HEK293 (cell line): ENCODE measurements around the gene SLC22A13.

Experiments
- CTCF ChIA-PET: fragments of 350-600 bp; formaldehyde crosslinking; extraction: SDS; loops from one replicate; lab custom pipeline; 2021; ENCODE audit warnings: antibody characterized with exemption; lab: Yijun Ruan, JAX
- POLR2A ChIA-PET: fragments of 300-600 bp; formaldehyde crosslinking; extraction: SDS; loops from one replicate; lab custom pipeline; 2020; ENCODE audit warnings: antibody characterized with exemption, inconsistent platforms; lab: Yijun Ruan, JAX
- H3K27ac ChIP-seq: fragments of 200-500 bp; sonication (Bioruptor generic); 2 replicates; pipeline ENCODE4 v1.5.1; 2014; ENCODE audit warnings: low read depth, low read length, control low read depth, inconsistent platforms; ENCODE audit errors: extremely low read depth
- H3K36me3 ChIP-seq, 2 experiments: fragments of 200-500 bp in 1 of 2; sonication (Bioruptor generic) in 1 of 2; 1 replicate in 1 of 2; 2 replicates in 1 of 2; pipeline ENCODE4 v1.5.1; 2014 to 2017; ENCODE audit warnings: inconsistent platforms in 2 of 2, low read length in 2 of 2; ENCODE audit not compliant: control insufficient read depth in 2 of 2, insufficient read depth in 1 of 2
- H3K4me1 ChIP-seq: fragments of 200-500 bp; sonication (Bioruptor generic); 2 replicates; pipeline ENCODE4 v1.5.1; 2014; ENCODE audit warnings: mild to moderate bottlenecking, low read length, inconsistent platforms; ENCODE audit not compliant: control insufficient read depth, insufficient read depth
- H3K4me3 ChIP-seq: 2 replicates; pipeline ENCODE4 v1.5.1; 2011; ENCODE audit warnings: low read depth, mild to moderate bottlenecking, control low read depth, low read length, moderate library complexity
- H3K9me3 ChIP-seq: fragments of 200-500 bp; sonication (Bioruptor generic); 2 replicates; pipeline ENCODE4 v1.5.1; 2014; ENCODE audit warnings: low read depth, low read length, inconsistent platforms; ENCODE audit not compliant: control insufficient read depth, insufficient read depth
- BCL11B ChIP-seq: fragments of 450-650 bp; formaldehyde crosslinking; IDR thresholded peaks from 2 replicates; pipeline ENCODE4 v1.5.1; 2016; ENCODE audit warnings: low read depth, missing biosample characterization, missing genetic modification characterization
- GLI4 ChIP-seq: fragments of 450-650 bp; formaldehyde crosslinking; IDR thresholded peaks from 2 replicates; pipeline ENCODE4 v1.5.1; 2016; ENCODE audit warnings: missing biosample characterization, missing genetic modification characterization
- GLIS1 ChIP-seq: fragments of 450-650 bp; formaldehyde crosslinking; IDR thresholded peaks from 2 replicates; pipeline ENCODE4 v1.5.1; 2016; ENCODE audit warnings: missing biosample characterization, missing genetic modification characterization
- MEIS1 ChIP-seq: sonication (generic); formaldehyde crosslinking; IDR thresholded peaks from 2 replicates; pipeline ENCODE4 v1.8.1; 2022; ENCODE audit warnings: missing genetic modification reagents, mild to moderate bottlenecking, borderline replicate concordance
- SP3 ChIP-seq: fragments of 450-650 bp; formaldehyde crosslinking; IDR thresholded peaks from 2 replicates; pipeline ENCODE4 v1.5.1; 2016; ENCODE audit warnings: missing biosample characterization, missing genetic modification characterization
- WT1 ChIP-seq: fragments of 450-650 bp; formaldehyde crosslinking; IDR thresholded peaks from 2 replicates; pipeline ENCODE4 v1.5.1; 2016; ENCODE audit warnings: missing biosample characterization, missing genetic modification characterization
- ZBTB1 ChIP-seq: fragments of 450-650 bp; formaldehyde crosslinking; IDR thresholded peaks from 2 replicates; pipeline ENCODE4 v1.5.1; 2016; ENCODE audit warnings: missing biosample characterization, missing genetic modification characterization
- ZNF146 ChIP-seq: fragments of 450-650 bp; formaldehyde crosslinking; IDR thresholded peaks from 2 replicates; pipeline ENCODE4 v1.5.1; 2016; ENCODE audit warnings: missing biosample characterization, missing genetic modification characterization
- ZNF211 ChIP-seq: fragments of 450-650 bp; formaldehyde crosslinking; IDR thresholded peaks from 2 replicates; pipeline ENCODE4 v1.5.1; 2016; ENCODE audit warnings: low read depth, missing biosample characterization, missing genetic modification characterization
- ZNF416 ChIP-seq: fragments of 450-650 bp; formaldehyde crosslinking; IDR thresholded peaks from 2 replicates; pipeline ENCODE4 v1.5.1; 2016; ENCODE audit warnings: missing biosample characterization, missing genetic modification characterization
- ZNF571 ChIP-seq: fragments of 450-650 bp; formaldehyde crosslinking; IDR thresholded peaks from 2 replicates; pipeline ENCODE4 v1.5.0; 2017; ENCODE audit warnings: missing biosample characterization, missing genetic modification characterization
- ZNF600 ChIP-seq: fragments of 450-650 bp; formaldehyde crosslinking; IDR thresholded peaks from 2 replicates; pipeline ENCODE4 v1.5.1; 2016; ENCODE audit warnings: missing biosample characterization, missing genetic modification characterization
- ZNF621 ChIP-seq: fragments of 450-650 bp; formaldehyde crosslinking; IDR thresholded peaks from 2 replicates; pipeline ENCODE4 v1.5.1; 2017; ENCODE audit warnings: missing biosample characterization, missing genetic modification characterization
- ZNF76 ChIP-seq: fragments of 450-650 bp; formaldehyde crosslinking; IDR thresholded peaks from 2 replicates; pipeline ENCODE4; 2016; ENCODE audit warnings: low read depth, missing biosample characterization, missing genetic modification characterization, borderline replicate concordance
- ZNF791 ChIP-seq: fragments of 450-650 bp; formaldehyde crosslinking; IDR thresholded peaks from 2 replicates; pipeline ENCODE4 v1.5.1; 2016; ENCODE audit warnings: missing biosample characterization, missing genetic modification characterization
- TF ChIP-seq, protein P1 (sequence below): IDR thresholded peaks from 2 replicates; pipeline ENCODE4 v1.6.1; 2011; ENCODE audit warnings: mild to moderate bottlenecking, low read depth, low read length, borderline replicate concordance
- TF ChIP-seq, protein P2 (sequence below): fragments of 450-650 bp; formaldehyde crosslinking; IDR thresholded peaks from 2 replicates; pipeline ENCODE4 v1.5.1; 2016; ENCODE audit warnings: missing biosample characterization, missing genetic modification characterization
- TF ChIP-seq, protein P3 (sequence below): fragments of 450-650 bp; formaldehyde crosslinking; IDR thresholded peaks from 2 replicates; pipeline ENCODE4 v1.5.1; 2016; ENCODE audit warnings: missing biosample characterization, missing genetic modification characterization, borderline replicate concordance
- TF ChIP-seq, protein P4 (sequence below): fragments of 450-650 bp; formaldehyde crosslinking; IDR thresholded peaks from 2 replicates; pipeline ENCODE4 v1.5.1; 2016; ENCODE audit warnings: missing biosample characterization, missing genetic modification characterization
- TF ChIP-seq, protein P5 (sequence below): fragments of 450-650 bp; formaldehyde crosslinking; IDR thresholded peaks from 2 replicates; pipeline ENCODE4 v1.5.1; 2016; ENCODE audit warnings: missing biosample characterization, missing genetic modification characterization

Gene SLC22A13

DNA sequence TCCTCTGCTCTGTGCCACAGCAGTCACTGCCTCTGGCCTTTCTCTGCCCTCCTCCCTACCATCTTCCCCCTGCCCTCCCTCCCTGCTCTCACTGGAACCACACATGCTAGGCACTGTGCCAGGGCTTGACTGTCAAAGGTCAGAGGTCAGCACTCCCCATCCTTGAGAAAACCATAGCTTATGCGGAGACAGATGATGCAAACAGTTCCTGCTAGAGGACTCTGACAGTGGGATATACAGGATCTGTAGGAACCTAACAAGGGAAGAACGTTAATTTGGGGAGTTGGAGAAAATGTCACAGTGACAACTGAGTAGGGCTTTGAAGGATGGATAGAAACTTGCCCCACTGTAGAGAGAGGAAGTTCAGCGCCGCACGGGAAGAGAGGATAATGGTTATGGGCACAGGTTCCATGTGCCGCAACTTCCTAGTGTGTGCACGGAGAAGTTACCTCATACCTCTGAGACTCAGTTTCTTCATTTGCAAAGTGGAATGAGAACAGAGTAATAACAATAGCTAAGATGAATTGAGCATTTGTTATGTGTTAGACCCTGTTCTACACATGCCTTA, 51.7 kb downstream of the SLC22A13 start:
- no peak for TF ChIP-seq WT1 (tag by site-specific recombination)
- TF ChIP-seq, protein P1, sequence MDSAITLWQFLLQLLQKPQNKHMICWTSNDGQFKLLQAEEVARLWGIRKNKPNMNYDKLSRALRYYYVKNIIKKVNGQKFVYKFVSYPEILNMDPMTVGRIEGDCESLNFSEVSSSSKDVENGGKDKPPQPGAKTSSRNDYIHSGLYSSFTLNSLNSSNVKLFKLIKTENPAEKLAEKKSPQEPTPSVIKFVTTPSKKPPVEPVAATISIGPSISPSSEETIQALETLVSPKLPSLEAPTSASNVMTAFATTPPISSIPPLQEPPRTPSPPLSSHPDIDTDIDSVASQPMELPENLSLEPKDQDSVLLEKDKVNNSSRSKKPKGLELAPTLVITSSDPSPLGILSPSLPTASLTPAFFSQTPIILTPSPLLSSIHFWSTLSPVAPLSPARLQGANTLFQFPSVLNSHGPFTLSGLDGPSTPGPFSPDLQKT: no peak
- TF ChIP-seq SP3 (tag by site-specific recombination): no peak
- TF ChIP-seq ZNF76 (tag by site-specific recombination): no peak
- TF ChIP-seq ZNF146 (tag by site-specific recombination): no peak
- TF ChIP-seq ZNF416 (tag by site-specific recombination): no peak
- no peak for TF ChIP-seq ZNF211 (tag by site-specific recombination)
- TF ChIP-seq, protein P2, sequence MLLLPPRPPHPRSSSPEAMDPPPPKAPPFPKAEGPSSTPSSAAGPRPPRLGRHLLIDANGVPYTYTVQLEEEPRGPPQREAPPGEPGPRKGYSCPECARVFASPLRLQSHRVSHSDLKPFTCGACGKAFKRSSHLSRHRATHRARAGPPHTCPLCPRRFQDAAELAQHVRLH: no peak
- TF ChIP-seq ZBTB1 (tag by site-specific recombination): no peak
- no peak for TF ChIP-seq ZNF791 (tag by site-specific recombination)
- TF ChIP-seq ZNF571 (tag by site-specific recombination): no peak
- TF ChIP-seq, protein P3, sequence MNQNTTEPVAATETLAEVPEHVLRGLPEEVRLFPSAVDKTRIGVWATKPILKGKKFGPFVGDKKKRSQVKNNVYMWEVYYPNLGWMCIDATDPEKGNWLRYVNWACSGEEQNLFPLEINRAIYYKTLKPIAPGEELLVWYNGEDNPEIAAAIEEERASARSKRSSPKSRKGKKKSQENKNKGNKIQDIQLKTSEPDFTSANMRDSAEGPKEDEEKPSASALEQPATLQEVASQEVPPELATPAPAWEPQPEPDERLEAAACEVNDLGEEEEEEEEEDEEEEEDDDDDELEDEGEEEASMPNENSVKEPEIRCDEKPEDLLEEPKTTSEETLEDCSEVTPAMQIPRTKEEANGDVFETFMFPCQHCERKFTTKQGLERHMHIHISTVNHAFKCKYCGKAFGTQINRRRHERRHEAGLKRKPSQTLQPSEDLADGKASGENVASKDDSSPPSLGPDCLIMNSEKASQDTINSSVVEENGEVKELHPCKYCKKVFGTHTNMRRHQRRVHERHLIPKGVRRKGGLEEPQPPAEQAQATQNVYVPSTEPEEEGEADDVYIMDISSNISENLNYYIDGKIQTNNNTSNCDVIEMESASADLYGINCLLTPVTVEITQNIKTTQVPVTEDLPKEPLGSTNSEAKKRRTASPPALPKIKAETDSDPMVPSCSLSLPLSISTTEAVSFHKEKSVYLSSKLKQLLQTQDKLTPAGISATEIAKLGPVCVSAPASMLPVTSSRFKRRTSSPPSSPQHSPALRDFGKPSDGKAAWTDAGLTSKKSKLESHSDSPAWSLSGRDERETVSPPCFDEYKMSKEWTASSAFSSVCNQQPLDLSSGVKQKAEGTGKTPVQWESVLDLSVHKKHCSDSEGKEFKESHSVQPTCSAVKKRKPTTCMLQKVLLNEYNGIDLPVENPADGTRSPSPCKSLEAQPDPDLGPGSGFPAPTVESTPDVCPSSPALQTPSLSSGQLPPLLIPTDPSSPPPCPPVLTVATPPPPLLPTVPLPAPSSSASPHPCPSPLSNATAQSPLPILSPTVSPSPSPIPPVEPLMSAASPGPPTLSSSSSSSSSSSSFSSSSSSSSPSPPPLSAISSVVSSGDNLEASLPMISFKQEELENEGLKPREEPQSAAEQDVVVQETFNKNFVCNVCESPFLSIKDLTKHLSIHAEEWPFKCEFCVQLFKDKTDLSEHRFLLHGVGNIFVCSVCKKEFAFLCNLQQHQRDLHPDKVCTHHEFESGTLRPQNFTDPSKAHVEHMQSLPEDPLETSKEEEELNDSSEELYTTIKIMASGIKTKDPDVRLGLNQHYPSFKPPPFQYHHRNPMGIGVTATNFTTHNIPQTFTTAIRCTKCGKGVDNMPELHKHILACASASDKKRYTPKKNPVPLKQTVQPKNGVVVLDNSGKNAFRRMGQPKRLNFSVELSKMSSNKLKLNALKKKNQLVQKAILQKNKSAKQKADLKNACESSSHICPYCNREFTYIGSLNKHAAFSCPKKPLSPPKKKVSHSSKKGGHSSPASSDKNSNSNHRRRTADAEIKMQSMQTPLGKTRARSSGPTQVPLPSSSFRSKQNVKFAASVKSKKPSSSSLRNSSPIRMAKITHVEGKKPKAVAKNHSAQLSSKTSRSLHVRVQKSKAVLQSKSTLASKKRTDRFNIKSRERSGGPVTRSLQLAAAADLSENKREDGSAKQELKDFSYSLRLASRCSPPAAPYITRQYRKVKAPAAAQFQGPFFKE (tag by site-specific recombination): no peak
- TF ChIP-seq, all 188 proteins: peak for 0
- ChIA-PET CTCF (no interaction called here), POLR2A (no interaction called here)
- Histone ChIP-seq H3K27ac (no peak overlapping the region), H3K9me3 (no peaks in the 10 kb centered on the region), H3K4me1 (no peaks in the 10 kb centered on the region), H3K4me3 (no peak overlapping the region), H3K36me3 (no peaks in the 10 kb centered on the region)

DNA sequence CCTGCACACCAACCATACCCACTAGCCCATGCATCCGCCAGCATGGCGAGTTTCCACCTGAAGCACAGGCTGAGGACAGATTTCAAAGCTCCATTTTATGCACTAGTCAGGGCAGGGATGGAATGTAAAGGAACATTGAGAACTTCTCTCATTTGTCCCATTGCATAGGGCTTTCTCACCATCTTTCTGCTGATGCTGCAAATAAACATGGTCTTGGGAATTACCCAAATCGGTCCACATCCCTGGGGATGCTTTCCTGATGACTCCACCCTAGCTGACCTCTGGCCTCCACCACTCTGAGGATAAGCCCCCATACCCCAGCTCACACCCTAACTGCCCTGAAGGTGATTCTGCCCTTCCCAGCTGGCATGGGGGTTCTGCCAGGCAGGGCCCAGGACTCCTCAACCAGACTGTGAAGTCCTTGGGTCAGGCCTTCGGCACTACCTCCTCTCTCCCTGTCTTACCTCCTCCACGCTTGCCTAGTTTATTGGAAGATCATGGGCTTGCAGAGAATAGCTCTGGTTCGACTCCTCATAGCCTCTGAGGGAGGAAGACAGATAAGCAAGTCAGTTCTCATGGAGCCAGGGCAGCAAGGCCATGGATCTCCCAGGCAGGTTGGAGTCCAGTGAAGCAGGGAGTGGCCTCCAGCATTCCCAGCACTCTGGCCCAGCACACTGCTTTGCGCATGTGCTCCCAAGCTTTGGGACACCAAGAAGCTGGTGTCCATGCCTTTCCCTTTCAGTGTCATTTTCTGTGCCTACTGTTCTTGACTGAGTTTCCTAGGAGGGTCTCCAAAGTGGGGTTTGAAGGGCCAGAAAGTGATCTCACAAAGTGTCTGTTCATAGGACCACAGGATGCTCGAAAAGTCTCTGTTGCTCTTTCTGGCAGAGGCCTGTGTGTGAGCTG, 53.4 kb downstream of the SLC22A13 start:
- Histone ChIP-seq H3K4me1 (no peaks in the 10 kb centered on the region), H3K27ac (no peak overlapping the region), H3K36me3 (no peaks in the 10 kb centered on the region), H3K9me3 (no peaks in the 10 kb centered on the region), H3K4me3 (no peak overlapping the region)
- POLR2A ChIA-PET: no interaction called here
- CTCF ChIA-PET: interaction anchor here (0.7 kb wide), 1 partner anchor 221 kb away, joined by 3 read pairs; no protein-coding TSS in a partner anchor
- TF ChIP-seq, protein P4, sequence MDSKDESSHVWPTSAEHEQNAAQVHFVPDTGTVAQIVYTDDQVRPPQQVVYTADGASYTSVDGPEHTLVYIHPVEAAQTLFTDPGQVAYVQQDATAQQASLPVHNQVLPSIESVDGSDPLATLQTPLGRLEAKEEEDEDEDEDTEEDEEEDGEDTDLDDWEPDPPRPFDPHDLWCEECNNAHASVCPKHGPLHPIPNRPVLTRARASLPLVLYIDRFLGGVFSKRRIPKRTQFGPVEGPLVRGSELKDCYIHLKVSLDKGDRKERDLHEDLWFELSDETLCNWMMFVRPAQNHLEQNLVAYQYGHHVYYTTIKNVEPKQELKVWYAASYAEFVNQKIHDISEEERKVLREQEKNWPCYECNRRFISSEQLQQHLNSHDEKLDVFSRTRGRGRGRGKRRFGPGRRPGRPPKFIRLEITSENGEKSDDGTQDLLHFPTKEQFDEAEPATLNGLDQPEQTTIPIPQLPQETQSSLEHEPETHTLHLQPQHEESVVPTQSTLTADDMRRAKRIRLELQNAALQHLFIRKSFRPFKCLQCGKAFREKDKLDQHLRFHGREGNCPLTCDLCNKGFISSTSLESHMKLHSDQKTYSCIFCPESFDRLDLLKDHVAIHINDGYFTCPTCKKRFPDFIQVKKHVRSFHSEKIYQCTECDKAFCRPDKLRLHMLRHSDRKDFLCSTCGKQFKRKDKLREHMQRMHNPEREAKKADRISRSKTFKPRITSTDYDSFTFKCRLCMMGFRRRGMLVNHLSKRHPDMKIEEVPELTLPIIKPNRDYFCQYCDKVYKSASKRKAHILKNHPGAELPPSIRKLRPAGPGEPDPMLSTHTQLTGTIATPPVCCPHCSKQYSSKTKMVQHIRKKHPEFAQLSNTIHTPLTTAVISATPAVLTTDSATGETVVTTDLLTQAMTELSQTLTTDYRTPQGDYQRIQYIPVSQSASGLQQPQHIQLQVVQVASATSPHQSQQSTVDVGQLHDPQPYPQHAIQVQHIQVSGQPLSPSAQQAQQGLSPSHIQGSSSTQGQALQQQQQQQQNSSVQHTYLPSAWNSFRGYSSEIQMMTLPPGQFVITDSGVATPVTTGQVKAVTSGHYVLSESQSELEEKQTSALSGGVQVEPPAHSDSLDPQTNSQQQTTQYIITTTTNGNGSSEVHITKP (tag by site-specific recombination): no peak
- no peak for TF ChIP-seq BCL11B (tag by site-specific recombination)
- TF ChIP-seq MEIS1 (CRISPR knock-in tag): no peak
- no peak for TF ChIP-seq GLI4 (tag by site-specific recombination)
- TF ChIP-seq GLIS1 (tag by site-specific recombination): no peak
- TF ChIP-seq ZNF600 (tag by site-specific recombination): no peak
- TF ChIP-seq, protein P5, sequence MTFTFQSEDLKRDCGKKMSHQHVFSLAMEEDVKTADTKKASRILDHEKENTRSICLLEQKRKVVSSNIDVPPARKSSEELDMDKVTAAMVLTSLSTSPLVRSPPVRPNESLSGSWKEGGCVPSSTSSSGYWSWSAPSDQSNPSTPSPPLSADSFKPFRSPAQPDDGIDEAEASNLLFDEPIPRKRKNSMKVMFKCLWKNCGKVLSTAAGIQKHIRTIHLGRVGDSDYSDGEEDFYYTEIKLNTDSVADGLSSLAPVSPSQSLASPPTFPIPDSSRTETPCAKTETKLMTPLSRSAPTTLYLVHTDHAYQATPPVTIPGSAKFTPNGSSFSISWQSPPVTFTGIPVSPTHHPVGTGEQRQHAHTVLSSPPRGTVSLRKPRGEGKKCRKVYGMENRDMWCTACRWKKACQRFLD (tag by site-specific recombination): no peak
- TF ChIP-seq ZNF621 (tag by site-specific recombination): no peak
